ENCODE results near the gene MSRB3. TPM values are rescaled to one million over a fixed set of nuclear protein-coding genes. Genes with fewer than 3 reads are reported as not detected.

The MSRB3 gene
- total and polyA plus RNA-seq, 8 donors, result 10.7 to 142 (median 27.8) TPM

- H3K36me3 ChIP-seq, result no peaks in the 10 kb centered on the region
- DNase-seq, result no peak
- no peak overlapping the region for H3K27ac ChIP-seq
- H3K27me3 ChIP-seq, result peaks cover 0 to 5% (median 0%) of the 10 kb centered on the region in 3 donors
- intact Hi-C loops (cut with DNase I; ENCODE audit: low total_unique reads), result no loop called here
- no peak overlapping the region for H3K4me3 ChIP-seq
- no peaks in the 10 kb centered on the region for H3K9me3 ChIP-seq
- no peak for TF ChIP-seq POLR2AphosphoS5 (IDR thresholded peaks at IDR 0.05)
- no peak for TF ChIP-seq CTCF (IDR thresholded peaks at IDR 0.05)
- TF ChIP-seq EP300 (IDR thresholded peaks at IDR 0.05), result no peak
- no peak for TF ChIP-seq POLR2A (IDR thresholded peaks at IDR 0.05)
- H3K4me1 ChIP-seq, result peaks cover 0 to 20% (median 8%) of the 10 kb centered on the region in 4 donors
- 56 to 74% (median 69%) methylated on average over 10 of the region's 10 CpGs for WGBS, 5 donors
Measured at GRCh38 chr12:65508276-65509035, 230.0 kb downstream of the MSRB3 start.

GRCh38 chr12:65510007-65510406 lies 231.5 kb downstream of the MSRB3 start:
- peaks cover 0 to 20% (median 8%) of the 10 kb centered on the region in 4 donors for H3K4me1 ChIP-seq
- H3K27me3 ChIP-seq, result peaks cover 0 to 5% (median 0%) of the 10 kb centered on the region in 3 donors
- no peak for DNase-seq
- H3K4me3 ChIP-seq, result no peak overlapping the region
- 78 to 88% (median 83%) methylated on average over 3 of the region's 3 CpGs for WGBS, 5 donors
- H3K27ac ChIP-seq, result no peak overlapping the region
- TF ChIP-seq POLR2AphosphoS5 (IDR thresholded peaks at IDR 0.05) (no peak), POLR2A (IDR thresholded peaks at IDR 0.05) (no peak), EP300 (IDR thresholded peaks at IDR 0.05) (no peak), CTCF (IDR thresholded peaks at IDR 0.05) (no peak)
- H3K9me3 ChIP-seq, result no peaks in the 10 kb centered on the region
- H3K36me3 ChIP-seq, result no peaks in the 10 kb centered on the region
- intact Hi-C loops (cut with DNase I; ENCODE audit: low total_unique reads), result no loop called here

GRCh38 chr12:65510584-65511050 lies 232.1 kb downstream of the MSRB3 start:
- Histone ChIP-seq H3K4me1 (peaks cover 0 to 20% (median 8%) of the 10 kb centered on the region in 4 donors), H3K9me3 (no peaks in the 10 kb centered on the region), H3K36me3 (no peaks in the 10 kb centered on the region), H3K4me3 (no peak overlapping the region), H3K27me3 (peaks cover 0 to 3% (median 0%) of the 10 kb centered on the region in 3 donors), H3K27ac (no peak overlapping the region)
- intact Hi-C loops (cut with DNase I; ENCODE audit: low total_unique reads), result no loop called here
- TF ChIP-seq EP300 (IDR thresholded peaks at IDR 0.05) (no peak), CTCF (IDR thresholded peaks at IDR 0.05) (no peak), POLR2A (IDR thresholded peaks at IDR 0.05) (no peak), POLR2AphosphoS5 (IDR thresholded peaks at IDR 0.05) (no peak)
- WGBS, 5 donors, result 16 to 30% (median 25%) methylated on average over 17 of the region's 17 CpGs
- DNase-seq, result peak; percentile 51 to 80

GRCh38 chr12:65511134-65511834 lies 232.8 kb downstream of the MSRB3 start:
- H3K27me3 ChIP-seq, result no peaks in the 10 kb centered on the region
- no peak overlapping the region for H3K27ac ChIP-seq
- intact Hi-C loops (cut with DNase I; ENCODE audit: low total_unique reads), result no loop called here
- DNase-seq, result peak in 1 of 2 donors; percentile 80
- H3K4me1 ChIP-seq, result peaks cover 0 to 20% (median 8%) of the 10 kb centered on the region in 4 donors
- no peak for TF ChIP-seq POLR2AphosphoS5 (IDR thresholded peaks at IDR 0.05)
- no peak for TF ChIP-seq CTCF (IDR thresholded peaks at IDR 0.05)
- TF ChIP-seq EP300 (IDR thresholded peaks at IDR 0.05), result no peak
- no peak for TF ChIP-seq POLR2A (IDR thresholded peaks at IDR 0.05)
- H3K4me3 ChIP-seq, result no peak overlapping the region
- 73 to 84% (median 73%) methylated on average over 11 of the region's 11 CpGs for WGBS, 5 donors
- H3K9me3 ChIP-seq, result no peaks in the 10 kb centered on the region
- H3K36me3 ChIP-seq, result no peaks in the 10 kb centered on the region
